Chondrocyte (in vitro differentiated cells): ENCODE results near the gene NCOA1. TPM values are rescaled to one million over a fixed set of nuclear protein-coding genes. Genes with fewer than 3 reads are reported as not detected.

Source experiments
- DNase-seq: peaks from one replicate; pipeline ENCODE4 v3.0.0; 2021; ENCODE audit warnings: mixed read lengths, low spot score
- H3K27ac Mint-ChIP-seq: one replicate; pipeline ENCODE4 v1.8.0; 2021; ENCODE audit warnings: mild to moderate bottlenecking, moderate library complexity, mixed read lengths; ENCODE audit not compliant: unreplicated experiment
- H3K27me3 Mint-ChIP-seq: 2 replicates; pipeline ENCODE4 v1.8.0; 2021; ENCODE audit warnings: low read depth, mixed read lengths
- H3K36me3 Mint-ChIP-seq: 2 replicates; pipeline ENCODE4 v1.8.0; 2021; ENCODE audit warnings: low read depth, mixed read lengths
- H3K4me1 Mint-ChIP-seq: 2 replicates; pipeline ENCODE4 v1.8.0; 2021; ENCODE audit warnings: low read depth, mild to moderate bottlenecking, mixed read lengths
- H3K4me3 Mint-ChIP-seq: one replicate; pipeline ENCODE4 v1.8.0; 2021; ENCODE audit warnings: mild to moderate bottlenecking, moderate library complexity, mixed read lengths; ENCODE audit not compliant: unreplicated experiment
- H3K9me3 Mint-ChIP-seq: 2 replicates; pipeline ENCODE4 v1.8.0; 2021; ENCODE audit warnings: low read depth, mixed read lengths
- total RNA-seq: library from RNA; stranded (reverse); gene quantifications from 3 replicates; pipeline ENCODE4 v1.2.1, GENCODE V29; 2021
- TF ChIP-seq, protein P1 (sequence below): fragments of 200-600 bp; sonication (generic); IDR thresholded peaks from 2 replicates; pipeline ENCODE4 v1.5.0; 2021; ENCODE audit warnings: antibody characterized with exemption, mild to moderate bottlenecking, moderate library complexity

Gene NCOA1
- total RNA-seq, 1 donor from 2014 or later = 20.3 TPM

DNA sequence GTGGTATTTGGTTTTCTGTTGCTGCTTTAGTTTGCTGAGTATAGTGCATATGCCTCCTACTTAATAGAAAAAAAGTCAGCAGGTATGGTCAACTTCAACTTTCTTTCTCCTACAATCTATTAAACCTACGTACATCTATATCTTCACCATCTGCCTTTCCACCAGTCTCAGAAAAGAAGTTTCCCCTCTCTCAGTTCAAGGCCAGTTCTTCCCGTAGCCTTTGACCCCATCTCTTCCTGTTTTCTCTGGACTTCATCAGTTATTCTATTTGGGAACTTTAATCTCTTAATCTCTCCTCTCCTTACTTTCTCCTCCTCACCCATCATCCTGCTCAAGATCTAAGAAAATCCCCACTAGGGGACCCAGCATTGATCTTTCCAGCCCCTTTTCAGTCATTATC is 296.5 kb downstream of the NCOA1 start:
- H3K4me1 Mint-ChIP-seq = peaks cover 4% of the 10 kb centered on the region
- no peaks in the 10 kb centered on the region for H3K27me3 Mint-ChIP-seq
- H3K36me3 Mint-ChIP-seq = peaks cover 4% of the 10 kb centered on the region
- no peak overlapping the region for H3K4me3 Mint-ChIP-seq
- TF ChIP-seq, protein P1, sequence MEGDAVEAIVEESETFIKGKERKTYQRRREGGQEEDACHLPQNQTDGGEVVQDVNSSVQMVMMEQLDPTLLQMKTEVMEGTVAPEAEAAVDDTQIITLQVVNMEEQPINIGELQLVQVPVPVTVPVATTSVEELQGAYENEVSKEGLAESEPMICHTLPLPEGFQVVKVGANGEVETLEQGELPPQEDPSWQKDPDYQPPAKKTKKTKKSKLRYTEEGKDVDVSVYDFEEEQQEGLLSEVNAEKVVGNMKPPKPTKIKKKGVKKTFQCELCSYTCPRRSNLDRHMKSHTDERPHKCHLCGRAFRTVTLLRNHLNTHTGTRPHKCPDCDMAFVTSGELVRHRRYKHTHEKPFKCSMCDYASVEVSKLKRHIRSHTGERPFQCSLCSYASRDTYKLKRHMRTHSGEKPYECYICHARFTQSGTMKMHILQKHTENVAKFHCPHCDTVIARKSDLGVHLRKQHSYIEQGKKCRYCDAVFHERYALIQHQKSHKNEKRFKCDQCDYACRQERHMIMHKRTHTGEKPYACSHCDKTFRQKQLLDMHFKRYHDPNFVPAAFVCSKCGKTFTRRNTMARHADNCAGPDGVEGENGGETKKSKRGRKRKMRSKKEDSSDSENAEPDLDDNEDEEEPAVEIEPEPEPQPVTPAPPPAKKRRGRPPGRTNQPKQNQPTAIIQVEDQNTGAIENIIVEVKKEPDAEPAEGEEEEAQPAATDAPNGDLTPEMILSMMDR = no peak
- H3K9me3 Mint-ChIP-seq = no peaks in the 10 kb centered on the region
- H3K27ac Mint-ChIP-seq = no peak overlapping the region
- no peak for DNase-seq

DNA sequence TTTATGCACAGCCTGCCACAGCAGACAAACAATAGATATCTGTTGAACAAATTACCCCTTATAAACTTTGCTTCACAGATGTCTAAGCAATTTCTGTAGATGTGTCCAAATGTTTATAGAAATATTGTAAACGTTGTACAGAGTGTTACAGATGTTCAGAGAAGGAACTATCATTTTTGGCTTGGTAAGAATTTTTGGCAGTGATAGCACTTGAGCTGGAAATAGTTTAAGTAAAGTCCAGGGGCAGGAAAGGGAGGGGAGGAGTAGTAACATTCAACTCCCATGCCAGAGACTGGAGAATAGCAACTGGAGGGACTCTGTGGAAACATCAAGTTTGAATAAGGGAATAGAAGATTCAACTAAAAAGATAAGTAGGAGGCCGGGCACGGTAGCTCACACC is 297.8 kb downstream of the NCOA1 start:
- TF ChIP-seq, protein P1 = no peak
- Mint-ChIP-seq H3K4me3 (no peak overlapping the region), H3K27me3 (no peaks in the 10 kb centered on the region), H3K9me3 (no peaks in the 10 kb centered on the region), H3K36me3 (peaks cover 4% of the 10 kb centered on the region), H3K4me1 (peaks cover 7% of the 10 kb centered on the region), H3K27ac (no peak overlapping the region)
- no peak for DNase-seq

DNA sequence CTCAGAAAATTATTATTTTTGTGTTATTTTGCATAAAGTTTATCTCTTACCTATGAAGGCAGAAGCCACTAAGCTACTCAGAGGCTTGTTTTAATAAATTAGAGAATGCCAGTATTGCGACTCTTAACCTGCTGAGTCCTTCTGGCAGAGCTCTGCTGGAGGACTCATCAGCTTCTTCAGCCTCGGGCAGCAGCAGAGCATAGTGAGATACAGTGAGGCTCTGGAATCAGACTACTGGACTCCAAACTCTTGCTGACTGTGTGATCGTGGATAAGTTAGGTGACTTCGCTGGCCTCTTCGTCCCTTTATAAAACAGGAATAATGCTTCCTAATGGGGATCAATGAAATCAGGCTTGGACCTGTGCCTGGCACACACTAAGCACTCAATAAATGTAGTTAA is 300.4 kb downstream of the NCOA1 start:
- Mint-ChIP-seq H3K27me3 (no peaks in the 10 kb centered on the region), H3K4me3 (no peak overlapping the region), H3K4me1 (peaks cover 26% of the 10 kb centered on the region), H3K9me3 (no peaks in the 10 kb centered on the region), H3K27ac (no peak overlapping the region), H3K36me3 (peaks cover 4% of the 10 kb centered on the region)
- no peak for DNase-seq
- TF ChIP-seq, protein P1 = no peak

DNA sequence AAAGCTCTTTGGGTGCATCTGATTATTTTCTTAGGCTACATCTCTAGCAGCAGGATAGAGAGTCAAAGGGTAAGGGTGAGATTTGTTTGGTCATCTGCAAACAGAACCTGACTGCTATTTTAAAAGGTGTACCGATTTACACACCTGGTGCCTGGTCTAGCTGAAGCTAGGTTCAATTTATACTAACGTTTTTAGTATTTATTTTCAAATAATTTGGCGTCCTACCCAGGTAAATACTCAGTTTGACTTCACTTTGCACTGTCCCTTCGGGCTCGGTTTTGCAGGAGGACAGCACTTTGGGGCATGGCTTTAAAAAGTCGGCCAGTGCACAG is 301.5 kb downstream of the NCOA1 start:
- Mint-ChIP-seq H3K27me3 (no peaks in the 10 kb centered on the region), H3K9me3 (no peaks in the 10 kb centered on the region), H3K4me3 (peak overlapping the region; percentile 97), H3K4me1 (peaks cover 26% of the 10 kb centered on the region), H3K36me3 (peaks cover 8% of the 10 kb centered on the region), H3K27ac (peak overlapping the region; percentile 99)
- TF ChIP-seq, protein P1 = no peak
- DNase-seq = no peak

DNA sequence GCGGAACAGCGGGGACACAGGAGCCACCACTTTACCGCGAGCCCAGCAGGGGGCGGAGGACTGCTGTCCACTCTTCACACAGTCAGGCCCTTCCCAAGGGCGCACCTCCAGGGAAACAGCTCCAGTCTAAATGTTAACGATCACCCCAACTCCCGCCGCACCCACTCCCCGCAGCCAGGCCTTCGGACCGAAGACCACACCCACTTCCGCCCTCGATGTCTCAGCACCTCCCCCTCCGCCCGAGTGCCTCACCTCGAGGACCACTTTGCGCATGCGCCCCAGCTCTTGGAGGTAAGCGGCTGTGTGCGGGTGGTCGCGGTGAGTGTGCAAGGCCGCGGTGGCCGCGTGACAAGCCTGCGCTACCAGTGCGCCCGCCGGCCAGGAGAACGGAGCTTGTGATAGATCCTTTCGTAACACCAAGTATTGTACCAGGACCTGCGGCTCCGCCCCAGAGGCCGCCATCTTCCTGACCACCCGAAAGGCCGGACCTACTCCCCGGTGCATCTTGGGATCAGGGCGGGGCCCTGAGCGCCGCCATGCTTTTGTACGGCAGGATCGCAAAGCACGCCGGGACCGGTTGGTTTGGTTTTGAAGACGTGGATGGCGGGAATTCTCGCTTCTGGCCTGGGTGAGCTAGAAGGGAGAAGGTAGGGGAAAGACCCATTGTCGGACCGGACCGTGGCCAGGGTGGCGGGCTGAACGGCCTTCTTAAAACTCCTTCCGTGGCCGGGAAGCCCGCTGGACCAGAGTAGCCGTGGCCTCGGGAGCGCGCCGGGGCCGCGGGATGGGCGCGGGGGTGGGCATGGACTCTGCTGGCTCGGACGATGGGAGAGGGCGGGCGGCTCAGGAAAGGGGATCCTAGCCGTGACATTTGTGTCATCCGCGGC is 302.1 kb downstream of the NCOA1 start, which contains the start of the genes CENPO and PTRHD1:
TSS of gene CENPO (plus strand) at position 552 of the 887 bp plus-strand sequence. CDS start 495 bp downstream, outside the sequence.
TSS of gene PTRHD1 (minus strand) at position 518 of the 887 bp plus-strand sequence. CDS start at position 504, 14 bp downstream.
- no peaks in the 10 kb centered on the region for H3K27me3 Mint-ChIP-seq
- H3K27ac Mint-ChIP-seq = peak within 1 kb of the TSS; percentile 99
- TF ChIP-seq, protein P1 = peak; percentile 82
- H3K4me3 Mint-ChIP-seq = peak within 1 kb of the TSS; percentile 97
- no peaks in the 10 kb centered on the region for H3K9me3 Mint-ChIP-seq
- H3K4me1 Mint-ChIP-seq = peaks cover 26% of the 10 kb centered on the region
- DNase-seq = peak; percentile 98
- peaks cover 8% of the 10 kb centered on the region for H3K36me3 Mint-ChIP-seq
